Measurements from ENCODE around the gene KIF26B.

KIF26B gene

GRCh38 chr1:245173446-245174211 is 18.8 kb downstream of the KIF26B start:
- no peak for DNase-seq

- no peak for DNase-seq
Observed at GRCh38 chr1:245177071-245177900, 22.5 kb downstream of the KIF26B start.

GRCh38 chr1:245179706-245180105 is 24.9 kb downstream of the KIF26B start:
- no peak for DNase-seq

GRCh38 chr1:245180496-245181157 is 25.8 kb downstream of the KIF26B start:
- no peak for DNase-seq

GRCh38 chr1:245181158-245181517 is 26.4 kb downstream of the KIF26B start:
- no peak for DNase-seq

- DNase-seq, result no peak
Observed at GRCh38 chr1:245182028-245182427, 27.2 kb downstream of the KIF26B start.

- DNase-seq, result no peak
Observed at GRCh38 chr1:245183429-245183828, 28.6 kb downstream of the KIF26B start.

- DNase-seq, result no peak
Observed at GRCh38 chr1:245184779-245185178, 30.0 kb downstream of the KIF26B start.

- DNase-seq, result no peak
Observed at GRCh38 chr1:245188403-245188802, 33.6 kb downstream of the KIF26B start.

GRCh38 chr1:245195398-245195797 is 40.6 kb downstream of the KIF26B start:
- DNase-seq, result no peak

- no peak for DNase-seq
Observed at GRCh38 chr1:245197121-245197520, 42.3 kb downstream of the KIF26B start.

GRCh38 chr1:245197911-245198379 is 43.2 kb downstream of the KIF26B start:
- DNase-seq, result no peak

- no peak for DNase-seq
Observed at GRCh38 chr1:245198748-245199516, 44.1 kb downstream of the KIF26B start.

GRCh38 chr1:245200146-245200545 is 45.4 kb downstream of the KIF26B start:
- DNase-seq, result no peak

- DNase-seq, result no peak
Observed at GRCh38 chr1:245201201-245201600, 46.4 kb downstream of the KIF26B start.

- DNase-seq, result no peak
Observed at GRCh38 chr1:245201827-245202226, 47.0 kb downstream of the KIF26B start.

GRCh38 chr1:245205396-245205795 is 50.6 kb downstream of the KIF26B start:
- no peak for DNase-seq

GRCh38 chr1:245205864-245206263 is 51.1 kb downstream of the KIF26B start:
- no peak for DNase-seq

GRCh38 chr1:245207056-245207638 is 52.4 kb downstream of the KIF26B start:
- DNase-seq, result no peak

GRCh38 chr1:245207801-245208200 is 53.0 kb downstream of the KIF26B start:
- DNase-seq, result no peak

GRCh38 chr1:245209658-245210435 is 55.1 kb downstream of the KIF26B start:
- no peak for DNase-seq
